ENCODE results near the gene OR6V1. TPM values are rescaled to one million over a fixed set of nuclear protein-coding genes. Genes with fewer than 3 reads are reported as not detected.

The OR6V1 gene
- total RNA-seq, 1 experiment from 2014 or later, result not detected

- no peaks in the 10 kb centered on the region for H4K20me1 ChIP-seq (ENCODE audit: insufficient read depth)
- H2AFZ ChIP-seq (ENCODE audit: low read depth, low read length, poor library complexity, severe bottlenecking), result no peak overlapping the region
- DNase-seq (ENCODE audit: low read depth, low spot score), result no peak
- H3K79me2 ChIP-seq (ENCODE audit: insufficient read depth, low read length), result no peaks in the 10 kb centered on the region
- no TSS peak for BruUV-seq (replicated peaks)
- no peaks in the 10 kb centered on the region for H3K9me2 ChIP-seq (ENCODE audit: insufficient read depth)
- H3K27me3 ChIP-seq (ENCODE audit: insufficient read depth, low read length), result no peaks in the 10 kb centered on the region
- no peak for ATAC-seq
- H3K9me3 ChIP-seq (ENCODE audit: control insufficient read depth in 1 of 2, insufficient read depth in 1 of 2, low read depth in 1 of 2, low read length in 2 of 2), result no peaks in the 10 kb centered on the region
- ChIA-PET CTCF (interaction anchor here (18.9 kb wide), 1 partner anchor 202 kb away, joined by 331 read pairs; no protein-coding TSS in a partner anchor), POLR2A (no interaction called here), RAD21 (ENCODE audit: low non-redundant PET in 1 of 2, low total read pairs in 2 of 2, uncharacterized antibody in 2 of 2, unreplicated experiment in 2 of 2) (no interaction called here)
- H3K4me1 ChIP-seq (ENCODE audit: control insufficient read depth in 1 of 2, insufficient read depth in 2 of 2, low read length in 2 of 2), result peaks cover 0 to 6% of the 10 kb centered on the region in 2 experiments; a peak in 1 of 4 replicates
- H3K4me3 ChIP-seq (replicated peaks in 1 of 2; ENCODE audit: low read depth in 1 of 2, low read length in 2 of 2), result no peak overlapping the region
- no peaks in the 10 kb centered on the region for H3K36me3 ChIP-seq (ENCODE audit: control insufficient read depth in 1 of 2, insufficient read depth in 2 of 2, low read length in 2 of 2)
- intact Hi-C loops (cut with micrococcal nuclease), result no loop called here
- no peak overlapping the region for H3K27ac ChIP-seq (ENCODE audit: low read depth, low read length)
- 0 out of 2 replicates have a peak, but pooled peaks have one; percentile 17 for TF ChIP-seq FOSL1 (IDR thresholded peaks at IDR 0.05; ENCODE audit: low read depth)
- TF ChIP-seq POLR2AphosphoS5 (IDR thresholded peaks at IDR 0.05; ENCODE audit: low read depth, low read length), result no peak
- no peak overlapping the region for H3K9ac ChIP-seq (ENCODE audit: low read length)
- H3K4me2 ChIP-seq (ENCODE audit: low read length), result no peak overlapping the region
Observed at GRCh38 chr7:143013893-143014292, 38.2 kb upstream of the OR6V1 start.

DNA sequence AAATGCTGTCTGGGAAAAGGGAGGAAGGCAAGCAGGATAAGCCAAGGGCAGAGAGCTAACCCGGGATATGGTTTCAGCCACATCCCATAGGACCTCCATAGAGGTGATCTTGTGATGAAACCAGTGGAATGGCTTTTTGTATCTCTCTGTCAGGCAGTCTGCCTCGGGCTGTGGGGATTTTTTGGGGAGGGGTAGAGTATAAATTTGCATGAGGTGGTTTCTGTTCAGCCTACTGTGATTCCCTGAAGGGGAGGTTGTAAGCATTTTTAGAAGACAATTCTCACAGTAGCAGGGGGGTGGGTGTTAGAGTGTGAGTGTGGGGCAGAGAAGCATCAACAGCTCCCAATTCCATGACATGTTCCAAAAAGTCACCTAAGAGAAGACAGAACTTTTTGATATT lies 37.1 kb upstream of the OR6V1 start:
- H2AFZ ChIP-seq (ENCODE audit: low read depth, low read length, poor library complexity, severe bottlenecking), result no peak overlapping the region
- TF ChIP-seq ELF1 (IDR thresholded peaks at IDR 0.05; ENCODE audit: borderline replicate concordance, low read depth), result no peak
- no peak overlapping the region for H3K9ac ChIP-seq (ENCODE audit: low read length)
- no peaks in the 10 kb centered on the region for H3K79me2 ChIP-seq (ENCODE audit: insufficient read depth, low read length)
- RAD21 ChIA-PET (ENCODE audit: low non-redundant PET in 1 of 2, low total read pairs in 2 of 2, uncharacterized antibody in 2 of 2, unreplicated experiment in 2 of 2), result no interaction called here
- POLR2A ChIA-PET, result no interaction called here
- CTCF ChIA-PET, result interaction anchor here (18.9 kb wide), 1 partner anchor 201 kb away, joined by 331 read pairs; no protein-coding TSS in a partner anchor
- intact Hi-C loops (cut with micrococcal nuclease), result no loop called here
- H3K9me2 ChIP-seq (ENCODE audit: insufficient read depth), result no peaks in the 10 kb centered on the region
- no TSS peak for BruUV-seq (replicated peaks)
- H3K27ac ChIP-seq (ENCODE audit: low read depth, low read length), result no peak overlapping the region
- H4K20me1 ChIP-seq (ENCODE audit: insufficient read depth), result no peaks in the 10 kb centered on the region
- H3K27me3 ChIP-seq (ENCODE audit: insufficient read depth, low read length), result no peaks in the 10 kb centered on the region
- H3K4me1 ChIP-seq (ENCODE audit: control insufficient read depth in 1 of 2, insufficient read depth in 2 of 2, low read length in 2 of 2), result peaks cover 0 to 6% of the 10 kb centered on the region in 2 experiments; a peak in 1 of 4 replicates
- H3K4me2 ChIP-seq (ENCODE audit: low read length), result no peak overlapping the region
- ATAC-seq (no peak), DNase-seq (ENCODE audit: low read depth, low spot score) (no peak)
- no peaks in the 10 kb centered on the region for H3K36me3 ChIP-seq (ENCODE audit: control insufficient read depth in 1 of 2, insufficient read depth in 2 of 2, low read length in 2 of 2)
- no peak overlapping the region for H3K4me3 ChIP-seq (replicated peaks in 1 of 2; ENCODE audit: low read depth in 1 of 2, low read length in 2 of 2)
- H3K9me3 ChIP-seq (ENCODE audit: control insufficient read depth in 1 of 2, insufficient read depth in 1 of 2, low read depth in 1 of 2, low read length in 2 of 2), result no peaks in the 10 kb centered on the region
